OCI-LY3 (cell line): ENCODE results near the gene PXN.

Source experiments
- CTCF ChIP-seq: fragments of 200-600, 300-600 bp; sonication (generic); IDR thresholded peaks from 2 replicates; pipeline ENCODE4 v1.5.1; 2014; ENCODE audit warnings: antibody characterized with exemption, low read length, low read depth
- EZH2phosphoT487 ChIP-seq: fragments of 200-600 bp; shearing (Covaris generic); IDR thresholded peaks from 2 replicates; pipeline ENCODE4 v1.6.1; 2018; ENCODE audit warnings: antibody characterized with exemption, mixed run types, low read depth

- TF ChIP-seq CTCF: no peak
- TF ChIP-seq EZH2phosphoT487: no peak
These were observed 18.9 kb upstream of the PXN start for GRCh38 chr12:120284381-120284780.
